ENCODE results near the gene PHOX2B. TPM values are rescaled to one million over a fixed set of nuclear protein-coding genes. Genes with fewer than 3 reads are reported as not detected.

PHOX2B gene
- not detected in 2 replicates for total RNA-seq (2014; rRNA removed)
- not detected for Bru-seq, nascent RNA
- percentile 9 among the genes with signal in this experiment for BruChase-seq, experiment 1, labeled RNA remaining after a 6-hour chase
- BruChase-seq, experiment 2, labeled RNA remaining after a 2-hour chase, result not detected
- long read RNA-seq, result 0 reads

GRCh38 chr4:41748571-41749475 is at the start of gene PHOX2B:
Gene PHOX2B (minus strand): TSS chr4:41748725. CDS start chr4:41748610, 115 bp downstream.
- ATAC-seq (no peak), DNase-seq (no peak)
- Histone ChIP-seq H4K20me1 (ENCODE audit: low read length) (no peaks in the 10 kb centered on the region), H2AFZ (ENCODE audit: low read length) (no peak within 1 kb of the TSS), H3K9ac (ENCODE audit: low read length) (no peak within 1 kb of the TSS), H3K4me2 (ENCODE audit: low read length) (no peak within 1 kb of the TSS), H3K36me3 (ENCODE audit: low read depth, low read length) (no peaks in the 10 kb centered on the region), H3K9me3 (ENCODE audit: low read length) (no peaks in the 10 kb centered on the region), H3F3A (ENCODE audit: low read length, unreplicated experiment) (no peaks in the 10 kb centered on the region), H3K4me1 (ENCODE audit: insufficient read depth, low read length) (no peaks in the 10 kb centered on the region), H3K9me2 (replicated peaks; ENCODE audit: low read length) (no peaks in the 10 kb centered on the region), H3K79me2 (ENCODE audit: low read length) (no peaks in the 10 kb centered on the region), H3K4me3 (ENCODE audit: low read length) (no peak within 1 kb of the TSS), H3K27me3 (ENCODE audit: low read length) (peaks cover 67% of the 10 kb centered on the region), H3K27ac (ENCODE audit: low read length) (no peak within 1 kb of the TSS)
- ChIA-PET POLR2A (ENCODE audit: unreplicated experiment) (interaction anchor here (0.6 kb wide), 1 partner anchor 50 kb away, joined by 6 read pairs; no protein-coding TSS in a partner anchor), CTCF (no interaction called here)
- BruUV-seq (replicated peaks), result no TSS peak
- intact Hi-C loops (cut with micrococcal nuclease), result no loop called here
- TF ChIP-seq EZH2 (IDR thresholded peaks at IDR 0.05; ENCODE audit: low read length, unreplicated experiment) (no peak), EZH2phosphoT487 (IDR thresholded peaks at IDR 0.05; ENCODE audit: borderline replicate concordance, low read length) (no peak)
- TF ChIP-seq, protein P1, sequence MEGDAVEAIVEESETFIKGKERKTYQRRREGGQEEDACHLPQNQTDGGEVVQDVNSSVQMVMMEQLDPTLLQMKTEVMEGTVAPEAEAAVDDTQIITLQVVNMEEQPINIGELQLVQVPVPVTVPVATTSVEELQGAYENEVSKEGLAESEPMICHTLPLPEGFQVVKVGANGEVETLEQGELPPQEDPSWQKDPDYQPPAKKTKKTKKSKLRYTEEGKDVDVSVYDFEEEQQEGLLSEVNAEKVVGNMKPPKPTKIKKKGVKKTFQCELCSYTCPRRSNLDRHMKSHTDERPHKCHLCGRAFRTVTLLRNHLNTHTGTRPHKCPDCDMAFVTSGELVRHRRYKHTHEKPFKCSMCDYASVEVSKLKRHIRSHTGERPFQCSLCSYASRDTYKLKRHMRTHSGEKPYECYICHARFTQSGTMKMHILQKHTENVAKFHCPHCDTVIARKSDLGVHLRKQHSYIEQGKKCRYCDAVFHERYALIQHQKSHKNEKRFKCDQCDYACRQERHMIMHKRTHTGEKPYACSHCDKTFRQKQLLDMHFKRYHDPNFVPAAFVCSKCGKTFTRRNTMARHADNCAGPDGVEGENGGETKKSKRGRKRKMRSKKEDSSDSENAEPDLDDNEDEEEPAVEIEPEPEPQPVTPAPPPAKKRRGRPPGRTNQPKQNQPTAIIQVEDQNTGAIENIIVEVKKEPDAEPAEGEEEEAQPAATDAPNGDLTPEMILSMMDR (conservative IDR thresholded peaks at IDR 0.05; ENCODE audit: low read depth, low read length), result no peak

DNA sequence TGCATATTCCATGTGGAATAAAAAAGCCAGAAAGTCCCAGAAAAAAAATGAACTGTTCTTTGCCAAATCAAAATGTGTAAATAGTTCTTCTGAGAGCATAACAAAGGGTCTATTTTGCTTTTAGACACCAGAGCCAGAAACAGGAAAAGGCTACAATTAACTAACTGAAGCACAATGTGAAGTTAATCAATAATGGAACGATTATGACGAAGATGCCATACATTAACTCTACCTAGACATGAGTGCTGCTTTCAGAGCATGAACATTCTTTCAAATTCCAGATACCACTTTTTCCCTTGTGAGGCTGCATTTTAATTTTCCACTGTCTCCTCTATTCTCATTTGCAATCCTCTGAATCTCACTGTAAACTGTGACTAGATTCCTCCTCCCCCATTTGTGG is 48.7 kb upstream of the PHOX2B start:
- no peak overlapping the region for H3K4me2 ChIP-seq (ENCODE audit: low read length)
- H3K79me2 ChIP-seq (ENCODE audit: low read length), result no peaks in the 10 kb centered on the region
- H3K9me2 ChIP-seq (replicated peaks; ENCODE audit: low read length), result no peaks in the 10 kb centered on the region
- H2AFZ ChIP-seq (ENCODE audit: low read length), result no peak overlapping the region
- ChIA-PET CTCF (no interaction called here), POLR2A (ENCODE audit: unreplicated experiment) (no interaction called here)
- no peak for DNase-seq
- no peaks in the 10 kb centered on the region for H4K20me1 ChIP-seq (ENCODE audit: low read length)
- intact Hi-C loops (cut with micrococcal nuclease), result no loop called here
- H3K27me3 ChIP-seq (ENCODE audit: low read length), result peaks cover 22% of the 10 kb centered on the region
- no peak overlapping the region for H3K9ac ChIP-seq (ENCODE audit: low read length)
- no peaks in the 10 kb centered on the region for H3K36me3 ChIP-seq (ENCODE audit: low read depth, low read length)
- no peaks in the 10 kb centered on the region for H3K9me3 ChIP-seq (ENCODE audit: low read length)
- no peaks in the 10 kb centered on the region for H3K4me1 ChIP-seq (ENCODE audit: insufficient read depth, low read length)
- TF ChIP-seq EZH2phosphoT487 (IDR thresholded peaks at IDR 0.05; ENCODE audit: borderline replicate concordance, low read length), result no peak
- TF ChIP-seq, protein P1 (conservative IDR thresholded peaks at IDR 0.05; ENCODE audit: low read depth, low read length), result no peak
- TF ChIP-seq EZH2 (IDR thresholded peaks at IDR 0.05; ENCODE audit: low read length, unreplicated experiment), result no peak
- no TSS peak for BruUV-seq (replicated peaks)
- H3K4me3 ChIP-seq (ENCODE audit: low read length), result no peak overlapping the region
- no peaks in the 10 kb centered on the region for H3F3A ChIP-seq (ENCODE audit: low read length, unreplicated experiment)
- no peak overlapping the region for H3K27ac ChIP-seq (ENCODE audit: low read length)
- no peak for ATAC-seq
